Measurements from ENCODE around the gene HEY2. TPM values are rescaled to one million over a fixed set of nuclear protein-coding genes. Genes with fewer than 3 reads are reported as not detected.

HEY2 gene
- total and polyA plus RNA-seq, 2 donors (not counting 3 experiments of a cell fraction or from before 2014, with no cell fraction given) = 0.07 TPM; not detected in 1

- peaks cover 0 to 22% of the 10 kb centered on the region in 2 experiments for H3K27me3 ChIP-seq (ENCODE audit: control insufficient read depth in 2 of 2, insufficient read depth in 2 of 2, low read length in 2 of 2)
- POLR2A ChIA-PET = no interaction called here
- FAIRE-seq = no peak
- H3K4me1 ChIP-seq (ENCODE audit: control insufficient read depth, extremely low read depth, insufficient read depth, low read length) = no peaks in the 10 kb centered on the region
- no peak overlapping the region for H3K4me2 ChIP-seq (ENCODE audit: insufficient read depth, low read length)
- intact Hi-C loops (cut with micrococcal nuclease) = no loop called here
- TF ChIP-seq JUN (IDR thresholded peaks at IDR 0.05; ENCODE audit: borderline replicate concordance, insufficient read depth, insufficient read length, low read depth) = no peak
- no peak for TF ChIP-seq POLR2AphosphoS5 (IDR thresholded peaks at IDR 0.05; ENCODE audit: insufficient read depth, low read depth, low read length)
- TF ChIP-seq MAX (IDR thresholded peaks at IDR 0.05; ENCODE audit: insufficient read depth, insufficient read length) = no peak
- no TSS peak for BruUV-seq (replicated peaks)
- CTCF ChIA-PET = interaction anchor here (0.9 to 7.1 kb wide), 5 partner anchors 9 to 895 kb away, joined by 3 to 114 read pairs (median 6); partner anchors contain the start of gene TPD52L1
- H3K9me1 ChIP-seq (replicated peaks; ENCODE audit: control insufficient read depth, extremely low read depth, insufficient read depth, low read length) = no peaks in the 10 kb centered on the region
- no peaks in the 10 kb centered on the region for H3K36me3 ChIP-seq (ENCODE audit: control insufficient read depth in 2 of 2, extremely low read depth in 1 of 2, insufficient read depth in 2 of 2, low read length in 2 of 2)
- no peak overlapping the region for H3K4me3 ChIP-seq (replicated peaks in 1 of 3; ENCODE audit: insufficient read depth in 1 of 3, low read depth in 1 of 3, low read length in 3 of 3)
- H4K20me1 ChIP-seq (replicated peaks; ENCODE audit: control insufficient read depth, extremely low read depth, insufficient read depth, low read length) = no peaks in the 10 kb centered on the region
- H3K9ac ChIP-seq (replicated peaks; ENCODE audit: extremely low read depth, insufficient read depth, low read length) = no peak overlapping the region
- dilution Hi-C loops (cut with MboI; ENCODE audit: extremely low pct_ligation_motif_present, low sequenced_read_pairs) = loop anchor here (10.0 kb wide), 1 partner anchor 451 kb away; no protein-coding TSS in a partner anchor
- no peaks in the 10 kb centered on the region for H3K79me2 ChIP-seq (ENCODE audit: control insufficient read depth, insufficient read depth, low read length)
- no peak for DNase-seq (ENCODE audit: low read depth, low spot score)
- H3K27ac ChIP-seq (ENCODE audit: insufficient read depth, low read depth, low read length) = no peak overlapping the region
- no peak overlapping the region for H2AFZ ChIP-seq (ENCODE audit: low read depth, low read length)
- no peaks in the 10 kb centered on the region for H3K9me3 ChIP-seq (replicated peaks; ENCODE audit: control insufficient read depth, insufficient read depth, low read length)
These were observed 16.5 kb downstream of the HEY2 start for GRCh38 chr6:125765944-125766343.

- POLR2A ChIA-PET = no interaction called here
- no TSS peak for BruUV-seq (replicated peaks)
- Histone ChIP-seq H3K9me1 (replicated peaks; ENCODE audit: control insufficient read depth, extremely low read depth, insufficient read depth, low read length) (no peaks in the 10 kb centered on the region), H3K4me2 (ENCODE audit: insufficient read depth, low read length) (no peak overlapping the region), H3K9ac (replicated peaks; ENCODE audit: extremely low read depth, insufficient read depth, low read length) (no peak overlapping the region), H3K79me2 (ENCODE audit: control insufficient read depth, insufficient read depth, low read length) (no peaks in the 10 kb centered on the region), H3K36me3 (ENCODE audit: control insufficient read depth in 2 of 2, extremely low read depth in 1 of 2, insufficient read depth in 2 of 2, low read length in 2 of 2) (no peaks in the 10 kb centered on the region), H3K27me3 (ENCODE audit: control insufficient read depth in 2 of 2, insufficient read depth in 2 of 2, low read length in 2 of 2) (peaks cover 0 to 22% of the 10 kb centered on the region in 2 experiments), H4K20me1 (replicated peaks; ENCODE audit: control insufficient read depth, extremely low read depth, insufficient read depth, low read length) (no peaks in the 10 kb centered on the region), H3K27ac (ENCODE audit: insufficient read depth, low read depth, low read length) (no peak overlapping the region), H3K4me3 (replicated peaks in 1 of 3; ENCODE audit: insufficient read depth in 1 of 3, low read depth in 1 of 3, low read length in 3 of 3) (no peak overlapping the region), H2AFZ (ENCODE audit: low read depth, low read length) (no peak overlapping the region), H3K4me1 (ENCODE audit: control insufficient read depth, extremely low read depth, insufficient read depth, low read length) (no peaks in the 10 kb centered on the region), H3K9me3 (replicated peaks; ENCODE audit: control insufficient read depth, insufficient read depth, low read length) (no peaks in the 10 kb centered on the region)
- dilution Hi-C loops (cut with MboI; ENCODE audit: extremely low pct_ligation_motif_present, low sequenced_read_pairs) (loop anchor here (10.0 kb wide), 1 partner anchor 452 kb away; no protein-coding TSS in a partner anchor), intact Hi-C loops (cut with micrococcal nuclease) (no loop called here)
- TF ChIP-seq POLR2AphosphoS5 (IDR thresholded peaks at IDR 0.05; ENCODE audit: insufficient read depth, low read depth, low read length) (no peak), MYC (IDR thresholded peaks at IDR 0.05; ENCODE audit: low read depth, low read length) (no peak), FOS (IDR thresholded peaks at IDR 0.05; ENCODE audit: borderline replicate concordance, insufficient read depth, low read length) (no peak)
- DNase-seq (ENCODE audit: low read depth, low spot score) (no peak), FAIRE-seq (peak; percentile 59)
- CTCF ChIA-PET = interaction anchor here (1.7 to 7.1 kb wide), 5 partner anchors 7 to 896 kb away, joined by 6 to 114 read pairs (median 10); no protein-coding TSS in a partner anchor
These were observed 17.2 kb downstream of the HEY2 start for GRCh38 chr6:125766641-125767040.

Measured in endothelial cell of umbilical vein (primary cell).